ENCODE data around the gene LGR6.

Gene LGR6

DNA sequence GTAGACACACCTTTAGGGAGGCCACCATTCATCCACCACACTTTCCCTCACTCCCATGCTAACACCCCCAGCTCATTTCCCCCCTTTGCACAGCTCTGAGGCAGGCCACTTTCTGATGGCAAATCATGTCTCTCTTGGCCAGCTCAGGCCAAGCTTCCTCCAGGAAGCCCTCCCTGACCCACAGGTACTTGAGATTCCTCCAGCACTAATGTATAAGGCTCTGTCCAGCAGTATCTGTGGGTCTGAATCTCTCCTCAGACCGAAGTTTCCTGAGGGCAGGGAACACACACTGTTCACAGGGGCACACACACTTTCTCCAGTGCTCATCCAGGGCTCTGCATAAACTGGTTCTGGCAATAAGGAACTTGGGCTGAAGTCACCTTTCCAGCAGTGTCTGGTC is 19.2 kb downstream of the LGR6 start:
- in situ Hi-C loops (cut with HindIII; ENCODE audit: low pct_ligation_motif_present, low sequenced_read_pairs), result loop anchor here (25.0 kb wide), 1 partner anchor 100 kb away; no protein-coding TSS in a partner anchor
- Histone ChIP-seq H3K36me3 (replicated peaks) (no peaks in the 10 kb centered on the region), H3K4me3 (ENCODE audit: low read depth, low read length) (no peak overlapping the region), H3K27ac (no peak overlapping the region), H3K27me3 (replicated peaks) (peaks cover 59% of the 10 kb centered on the region)
- DNase-seq, result no peak
- TF ChIP-seq, protein P1, sequence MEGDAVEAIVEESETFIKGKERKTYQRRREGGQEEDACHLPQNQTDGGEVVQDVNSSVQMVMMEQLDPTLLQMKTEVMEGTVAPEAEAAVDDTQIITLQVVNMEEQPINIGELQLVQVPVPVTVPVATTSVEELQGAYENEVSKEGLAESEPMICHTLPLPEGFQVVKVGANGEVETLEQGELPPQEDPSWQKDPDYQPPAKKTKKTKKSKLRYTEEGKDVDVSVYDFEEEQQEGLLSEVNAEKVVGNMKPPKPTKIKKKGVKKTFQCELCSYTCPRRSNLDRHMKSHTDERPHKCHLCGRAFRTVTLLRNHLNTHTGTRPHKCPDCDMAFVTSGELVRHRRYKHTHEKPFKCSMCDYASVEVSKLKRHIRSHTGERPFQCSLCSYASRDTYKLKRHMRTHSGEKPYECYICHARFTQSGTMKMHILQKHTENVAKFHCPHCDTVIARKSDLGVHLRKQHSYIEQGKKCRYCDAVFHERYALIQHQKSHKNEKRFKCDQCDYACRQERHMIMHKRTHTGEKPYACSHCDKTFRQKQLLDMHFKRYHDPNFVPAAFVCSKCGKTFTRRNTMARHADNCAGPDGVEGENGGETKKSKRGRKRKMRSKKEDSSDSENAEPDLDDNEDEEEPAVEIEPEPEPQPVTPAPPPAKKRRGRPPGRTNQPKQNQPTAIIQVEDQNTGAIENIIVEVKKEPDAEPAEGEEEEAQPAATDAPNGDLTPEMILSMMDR (IDR thresholded peaks at IDR 0.05; ENCODE audit: low read depth, low read length, missing control alignments), result no peak

DNA sequence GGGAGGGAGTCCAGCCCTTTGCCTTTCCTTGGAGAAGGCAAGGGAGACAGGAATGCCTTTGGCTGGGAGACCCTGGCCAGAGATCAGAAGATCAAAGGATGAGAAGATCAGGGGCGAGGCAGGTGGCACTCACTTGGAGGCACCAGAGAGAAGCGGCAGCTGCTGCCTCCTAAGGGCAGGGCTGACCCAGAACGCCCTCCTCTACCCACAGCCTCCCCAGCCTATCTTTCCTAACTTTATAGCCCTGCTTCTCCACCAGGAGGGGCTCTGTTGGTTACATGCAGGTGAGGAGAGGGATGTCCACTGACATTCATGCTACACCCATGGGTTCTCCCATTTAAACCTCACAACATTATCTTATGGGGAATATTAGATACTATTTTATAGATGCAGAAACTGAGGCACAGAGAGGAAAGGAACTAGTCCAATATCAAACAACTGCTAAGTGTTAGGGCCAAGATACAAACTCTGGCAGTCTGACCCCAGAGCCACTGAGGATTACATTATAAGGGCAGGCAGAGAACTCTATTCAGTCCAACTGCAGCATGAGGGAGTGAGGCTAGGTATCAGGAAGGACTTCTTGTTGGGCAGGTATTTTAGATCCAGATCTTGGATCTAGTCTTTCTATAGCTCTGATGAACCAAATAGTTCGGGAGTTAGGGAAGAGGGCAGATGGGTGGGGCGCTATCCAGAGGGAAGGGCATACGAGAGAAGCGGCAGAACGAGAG is 19.9 kb downstream of the LGR6 start:
- TF ChIP-seq, protein P1 (IDR thresholded peaks at IDR 0.05; ENCODE audit: low read depth, low read length, missing control alignments), result peak; percentile 54
- H3K27me3 ChIP-seq (replicated peaks), result peaks cover 65% of the 10 kb centered on the region
- in situ Hi-C loops (cut with HindIII; ENCODE audit: low pct_ligation_motif_present, low sequenced_read_pairs), result loop anchor here (25.0 kb wide), 1 partner anchor 99 kb away; no protein-coding TSS in a partner anchor
- no peaks in the 10 kb centered on the region for H3K36me3 ChIP-seq (replicated peaks)
- DNase-seq, result no peak
- H3K4me3 ChIP-seq (ENCODE audit: low read depth, low read length), result no peak overlapping the region
- no peak overlapping the region for H3K27ac ChIP-seq

DNA sequence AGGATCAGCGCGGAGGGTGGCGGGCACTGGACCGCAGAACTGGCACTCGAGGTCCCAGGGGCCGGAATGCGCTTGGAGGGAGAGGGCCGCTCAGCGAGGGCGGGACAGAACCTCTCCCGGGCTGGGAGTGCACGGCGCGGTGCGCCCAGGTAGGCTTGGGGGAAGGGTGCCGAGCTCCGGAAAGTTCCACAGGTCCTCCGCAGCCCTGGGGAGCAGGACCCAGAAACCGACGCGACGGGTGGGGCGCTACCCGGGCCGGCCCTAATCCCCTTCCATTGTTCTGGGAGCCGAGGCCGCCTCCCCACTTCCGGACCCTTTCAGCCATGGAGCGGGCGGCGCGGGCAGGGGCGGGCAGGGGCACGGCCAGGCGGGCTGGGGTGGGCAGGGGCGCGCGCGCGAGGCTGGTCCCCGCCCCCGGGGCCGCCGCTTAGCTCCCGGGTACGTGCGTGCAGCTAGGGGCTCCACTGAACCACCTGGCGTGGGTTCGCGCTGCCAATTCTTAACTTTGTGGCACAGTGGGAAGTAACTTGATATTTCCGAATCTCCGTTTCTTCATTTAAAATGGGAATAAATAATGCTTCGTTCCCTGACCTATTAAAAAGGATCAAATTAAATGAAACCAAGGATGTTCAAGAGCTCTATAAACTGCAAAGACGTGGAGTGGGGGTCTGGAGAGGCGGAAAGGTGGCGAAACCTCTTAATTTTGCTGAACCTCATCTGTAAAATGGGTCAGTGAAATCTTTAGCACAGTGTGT is 20.7 kb downstream of the LGR6 start:
- TF ChIP-seq, protein P1 (IDR thresholded peaks at IDR 0.05; ENCODE audit: low read depth, low read length, missing control alignments), result no peak
- peaks cover 73% of the 10 kb centered on the region for H3K27me3 ChIP-seq (replicated peaks)
- H3K4me3 ChIP-seq (ENCODE audit: low read depth, low read length), result no peak overlapping the region
- DNase-seq, result no peak
- no peak overlapping the region for H3K27ac ChIP-seq
- in situ Hi-C loops (cut with HindIII; ENCODE audit: low pct_ligation_motif_present, low sequenced_read_pairs), result loop anchor here (25.0 kb wide), 1 partner anchor 98 kb away; no protein-coding TSS in a partner anchor
- H3K36me3 ChIP-seq (replicated peaks), result no peaks in the 10 kb centered on the region

DNA sequence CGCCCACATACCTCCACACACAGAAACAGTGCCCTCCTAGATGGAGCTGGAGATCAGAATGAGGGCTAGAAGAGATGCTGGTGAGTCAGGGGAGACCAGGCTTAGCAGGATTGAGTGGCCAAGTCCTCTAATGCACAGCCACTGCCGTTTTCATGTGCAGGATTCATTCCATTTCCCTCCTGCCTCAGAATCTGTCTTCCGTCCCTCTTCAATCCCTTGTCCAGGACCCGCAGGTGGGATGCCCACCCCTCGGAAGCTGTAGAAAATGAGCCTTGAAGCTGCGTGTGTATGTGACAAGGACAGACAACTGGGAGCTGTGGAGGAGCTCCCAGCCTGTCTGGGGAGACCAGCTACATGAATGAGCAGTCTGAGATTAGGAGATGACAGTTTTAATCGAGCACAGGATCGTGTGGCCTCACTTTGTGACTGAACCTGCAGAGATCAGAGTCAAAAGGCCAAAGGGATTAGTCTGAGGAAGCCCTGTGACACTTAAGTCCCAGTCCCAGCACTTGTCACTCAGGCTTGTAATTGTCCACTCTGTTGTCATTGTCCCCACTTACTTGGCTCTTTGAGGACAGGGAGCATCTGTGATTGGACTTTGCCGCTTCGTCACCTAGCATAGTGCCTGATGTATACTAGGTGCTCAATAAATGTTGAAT is 22.0 kb downstream of the LGR6 start:
- Histone ChIP-seq H3K27ac (no peak overlapping the region), H3K4me3 (ENCODE audit: low read depth, low read length) (no peak overlapping the region), H3K36me3 (replicated peaks) (no peaks in the 10 kb centered on the region), H3K27me3 (replicated peaks) (peaks cover 74% of the 10 kb centered on the region)
- in situ Hi-C loops (cut with HindIII; ENCODE audit: low pct_ligation_motif_present, low sequenced_read_pairs), result loop anchor here (25.0 kb wide), 1 partner anchor 97 kb away; no protein-coding TSS in a partner anchor
- TF ChIP-seq, protein P1 (IDR thresholded peaks at IDR 0.05; ENCODE audit: low read depth, low read length, missing control alignments), result no peak
- DNase-seq, result no peak

DNA sequence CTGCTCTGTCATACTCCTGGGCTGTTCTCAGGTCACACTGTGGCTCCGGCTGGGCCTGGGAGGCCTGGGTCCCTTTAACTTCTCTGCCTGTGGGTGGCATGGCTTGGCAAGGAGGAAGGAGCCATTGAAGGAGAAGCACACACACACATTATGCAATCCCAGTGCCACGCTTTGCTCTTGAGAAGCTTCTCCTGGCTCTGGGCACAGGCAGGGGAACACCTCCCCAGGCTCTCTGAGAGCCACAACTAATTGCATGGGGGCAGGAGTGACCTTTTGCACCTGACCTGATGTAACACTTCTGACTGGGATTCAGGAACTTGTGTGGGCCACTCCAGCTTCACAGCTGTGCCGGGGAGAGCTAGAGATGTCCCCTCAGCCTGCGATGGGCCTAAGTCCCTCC is 23.1 kb downstream of the LGR6 start:
- peaks cover 71% of the 10 kb centered on the region for H3K27me3 ChIP-seq (replicated peaks)
- H3K27ac ChIP-seq, result no peak overlapping the region
- in situ Hi-C loops (cut with HindIII; ENCODE audit: low pct_ligation_motif_present, low sequenced_read_pairs), result loop anchor here (25.0 kb wide), 1 partner anchor 96 kb away; no protein-coding TSS in a partner anchor
- TF ChIP-seq, protein P1 (IDR thresholded peaks at IDR 0.05; ENCODE audit: low read depth, low read length, missing control alignments), result no peak
- H3K36me3 ChIP-seq (replicated peaks), result no peaks in the 10 kb centered on the region
- DNase-seq, result no peak
- no peak overlapping the region for H3K4me3 ChIP-seq (ENCODE audit: low read depth, low read length)
